H1 (cell line): Measurements from ENCODE around the gene TMEM14C. TPM values are rescaled to one million over a fixed set of nuclear protein-coding genes. Genes with fewer than 3 reads are reported as not detected.

Source experiments
- CTCF ChIA-PET: fragments of 300-600 bp; sonication (Branson Sonifier 250); formaldehyde crosslinking; loops from one replicate; lab custom pipeline; 2021; ENCODE audit not compliant: partially characterized antibody; lab: Charles Lee
- POLR2A ChIA-PET: fragments of 300-600 bp; sonication (Branson Sonifier 250); formaldehyde crosslinking; loops from one replicate; lab custom pipeline; 2021; ENCODE audit warnings: inconsistent platforms; ENCODE audit not compliant: partially characterized antibody; lab: Charles Lee
- DNase-seq, 2 experiments: peaks; one replicate each; pipeline versions ENCODE4 v3.0.0 to v3.0.0-alpha.2; 2010 to 2022; ENCODE audit warnings: low spot score in 2 of 2, low read depth in 1 of 2, mixed read lengths in 1 of 2
- FAIRE-seq: peaks from 2 replicates; lab custom pipeline; 2011; peaks lifted over from hg19 to GRCh38; lab: Jason Lieb, UNC
- H2AFZ ChIP-seq: 2 replicates; pipeline ENCODE4 v1.8.1; 2012; ENCODE audit warnings: low read length, inconsistent platforms
- H2AK5ac ChIP-seq: 2 replicates; pipeline ENCODE4 v1.6.1; 2013; ENCODE audit warnings: low read depth, low read length
- H2BK120ac ChIP-seq: replicated peaks from 2 replicates; pipeline ENCODE3; 2013; ENCODE audit warnings: low read depth, low read length, inconsistent platforms
- H2BK12ac ChIP-seq: 2 replicates; pipeline ENCODE4 v1.6.1; 2013; ENCODE audit warnings: low read depth, low read length
- H2BK15ac ChIP-seq: 2 replicates; pipeline ENCODE4 v1.6.1; 2013; ENCODE audit warnings: low read length
- H2BK20ac ChIP-seq: 2 replicates; pipeline ENCODE4 v1.6.1; 2013; ENCODE audit warnings: low read length
- H2BK5ac ChIP-seq: 2 replicates; pipeline ENCODE4 v1.6.1; 2013; ENCODE audit warnings: low read depth, low read length
- H3K14ac ChIP-seq: 2 replicates; pipeline ENCODE4 v1.6.1; 2013; ENCODE audit warnings: inconsistent platforms; ENCODE audit not compliant: insufficient read length
- H3K18ac ChIP-seq: 2 replicates; pipeline ENCODE4 v1.6.1; 2013; ENCODE audit warnings: low read length; ENCODE audit errors: extremely low read depth
- H3K23ac ChIP-seq: 2 replicates; pipeline ENCODE4 v1.6.1; 2013; ENCODE audit warnings: inconsistent platforms; ENCODE audit not compliant: insufficient read length
- H3K23me2 ChIP-seq: 2 replicates; pipeline ENCODE4 v1.6.1; 2013; ENCODE audit warnings: low read depth, low read length
- H3K27ac ChIP-seq: 2 replicates; pipeline ENCODE4 v1.6.1; 2011; ENCODE audit warnings: low read depth, low read length, inconsistent platforms
- H3K27me3 ChIP-seq, 4 experiments: replicated peaks in 1 of 4; 1 replicate in 1 of 4; 2 replicates in 3 of 4; pipeline versions ENCODE4 v1.6.1 to v1.8.1; 2011 to 2013; ENCODE audit warnings: low read length in 3 of 4, mild to moderate bottlenecking in 3 of 4, inconsistent platforms in 2 of 4, mixed read lengths in 2 of 4, moderate library complexity in 1 of 4; ENCODE audit not compliant: control insufficient read depth in 3 of 4, insufficient read depth in 3 of 4; ENCODE audit errors: extremely low read depth in 1 of 4
- H3K36me3 ChIP-seq, 4 experiments: 2 replicates each; pipeline versions ENCODE4 v1.6.1 to v1.8.1; 2011 to 2013; ENCODE audit warnings: mild to moderate bottlenecking in 4 of 4, low read length in 3 of 4, moderate library complexity in 2 of 4, control low read depth in 1 of 4, inconsistent platforms in 1 of 4; ENCODE audit not compliant: insufficient read depth in 4 of 4, control insufficient read depth in 2 of 4
- H3K4ac ChIP-seq: replicated peaks from 2 replicates; pipeline ENCODE3; 2013; ENCODE audit warnings: low read length, low read depth, mixed read lengths, inconsistent platforms; ENCODE audit not compliant: insufficient read length
- H3K4me1 ChIP-seq, 4 experiments: replicated peaks in 1 of 4; 1 replicate in 1 of 4; 2 replicates in 3 of 4; pipeline versions ENCODE4 v1.6.1 to v1.8.1; 2011 to 2013; ENCODE audit warnings: low read length in 3 of 4, inconsistent platforms in 2 of 4, mixed read lengths in 1 of 4; ENCODE audit not compliant: insufficient read depth in 4 of 4, control insufficient read depth in 3 of 4
- H3K4me2 ChIP-seq, 2 experiments: 2 replicates each; pipeline versions ENCODE4 v1.6.1 to v1.8.1; 2011 to 2013; ENCODE audit warnings: low read depth in 2 of 2, low read length in 2 of 2, control low read depth in 1 of 2, inconsistent platforms in 1 of 2, mild to moderate bottlenecking in 1 of 2; ENCODE audit not compliant: insufficient read depth in 1 of 2
- H3K4me3 ChIP-seq, 4 experiments: fragments of 200-600, 300-600 bp in 1 of 4; sonication (generic), shearing (Covaris generic), sonication (Bioruptor Twin) in 1 of 4; 2 replicates each; pipeline versions ENCODE4 v1.5.1 to v1.8.1; 2011 to 2016; ENCODE audit warnings: low read length in 4 of 4, low read depth in 3 of 4, control low read depth in 2 of 4, inconsistent platforms in 2 of 4, mild to moderate bottlenecking in 2 of 4, mixed read lengths in 1 of 4, moderate library complexity in 1 of 4; ENCODE audit not compliant: insufficient read depth in 2 of 4; ENCODE audit errors: extremely low read depth in 1 of 4
- H3K56ac ChIP-seq: replicated peaks from 2 replicates; pipeline ENCODE3; 2013; ENCODE audit warnings: low read depth, mild to moderate bottlenecking, mixed read lengths, low read length, inconsistent platforms; ENCODE audit not compliant: insufficient read length
- H3K79me1 ChIP-seq: 2 replicates; pipeline ENCODE4 v1.6.1; 2013; ENCODE audit warnings: low read depth, low read length, control low read depth
- H3K79me2 ChIP-seq, 2 experiments: 2 replicates each; pipeline versions ENCODE4 v1.6.1 to v1.8.1; 2012 to 2013; ENCODE audit warnings: low read length in 2 of 2, mild to moderate bottlenecking in 2 of 2, inconsistent platforms in 1 of 2; ENCODE audit not compliant: insufficient read depth in 2 of 2, control insufficient read depth in 1 of 2
- H3K9ac ChIP-seq, 4 experiments: replicated peaks in 1 of 4; 1 replicate in 1 of 4; 2 replicates in 3 of 4; pipeline versions ENCODE4 v1.6.1 to v1.8.1; 2011 to 2013; ENCODE audit warnings: low read depth in 3 of 4, low read length in 3 of 4, control low read depth in 2 of 4, mild to moderate bottlenecking in 2 of 4, moderate library complexity in 2 of 4, inconsistent platforms in 1 of 4; ENCODE audit errors: extremely low read depth in 1 of 4
- H3K9me3 ChIP-seq, 2 experiments: 2 replicates each; pipeline versions ENCODE4 v1.6.1 to v1.8.1; 2012 to 2013; ENCODE audit warnings: mild to moderate bottlenecking in 2 of 2, moderate library complexity in 2 of 2, control low read depth in 1 of 2, inconsistent platforms in 1 of 2, low read depth in 1 of 2, low read length in 1 of 2, mixed read lengths in 1 of 2; ENCODE audit not compliant: insufficient read depth in 2 of 2
- H4K20me1 ChIP-seq, 2 experiments: replicated peaks in 1 of 2; 2 replicates each; pipeline versions ENCODE3 to v1.8.1; 2011 to 2013; ENCODE audit warnings: inconsistent platforms in 2 of 2, low read length in 2 of 2, mild to moderate bottlenecking in 1 of 2; ENCODE audit not compliant: insufficient read depth in 2 of 2, control insufficient read depth in 1 of 2
- H4K5ac ChIP-seq: 2 replicates; pipeline ENCODE4 v1.6.1; 2013; ENCODE audit warnings: low read length, low read depth, mixed read lengths, inconsistent platforms; ENCODE audit not compliant: insufficient read length
- H4K8ac ChIP-seq: 2 replicates; pipeline ENCODE4 v1.8.0; 2013; ENCODE audit warnings: mild to moderate bottlenecking, moderate library complexity, low read length, inconsistent platforms; ENCODE audit not compliant: insufficient read depth; ENCODE audit errors: extremely low read depth
- H4K91ac ChIP-seq: replicated peaks from 2 replicates; pipeline ENCODE3; 2013; ENCODE audit warnings: low read length, mixed read lengths, inconsistent platforms; ENCODE audit not compliant: insufficient read length
- POLR2AphosphoS5 ChIP-seq: IDR thresholded peaks from 2 replicates; pipeline ENCODE4 v1.6.1; 2011; ENCODE audit warnings: low read depth, low read length
- YY1 ChIP-seq: IDR thresholded peaks from 2 replicates; pipeline ENCODE4 v1.6.1; 2011; ENCODE audit warnings: low read depth, mild to moderate bottlenecking, low read length
- WGBS, 2 experiments: shearing (Covaris generic) in 1 of 2; methylation state at CpG; one replicate each; pipeline versions ENCODE4 v1.1.6 to v1.1.7; 2013 to 2015; ENCODE audit warnings: low lambda C conversion rate in 2 of 2, mixed read lengths in 2 of 2, inconsistent platforms in 1 of 2, low coverage in 1 of 2, missing lambda C conversion rate in 1 of 2; ENCODE audit not compliant: insufficient replicate concordance in 2 of 2, insufficient coverage in 1 of 2, insufficient read length in 1 of 2; ENCODE audit errors: extremely low coverage in 1 of 2, missing lambda C conversion rate in 1 of 2; 5-methylcytosine and 5-hydroxymethylcytosine counted together
- polyA plus RNA-seq, 7 experiments: library from polyadenylated mRNA; depleted of rRNA in 3 of 7; stranded (reverse) in 5 of 7; unstranded in 2 of 7; fragments of >200 nt in 5 of 7; fragments of 200-250 nt in 2 of 7; gene quantifications; 1 replicate in 5 of 7; 2 replicates in 1 of 7; 4 replicates in 1 of 7; pipeline versions ENCODE4 v1.2.1 to v1.2.3, GENCODE V29; 2011 to 2013; ENCODE audit warnings: missing spikeins in 2 of 7, mixed read lengths in 2 of 7
- total RNA-seq: library from RNA; stranded (reverse); fragmentation: NEBNext Ultra II Directional; extraction: Animal tissue kit (Norgen Biotek cat#: 25700); gene quantifications from 2 replicates; pipeline ENCODE4 v1.2.1, GENCODE V29; 2021

Gene TMEM14C
- total and polyA plus RNA-seq, 2 of the 8 experiments (the other 6 are each of a cell fraction or from before 2014, with no cell fraction given), result 116 to 157 TPM

- DNase-seq (no peak), FAIRE-seq (no peak)
- Histone ChIP-seq H4K91ac (no peak overlapping the region), H3K79me2 (no peaks in the 10 kb centered on the region), H4K8ac (no peak overlapping the region), H3K79me1 (no peaks in the 10 kb centered on the region), H4K5ac (no peak overlapping the region), H2BK15ac (no peak overlapping the region), H3K18ac (no peak overlapping the region), H2BK120ac (no peak overlapping the region), H3K4me1 (no peaks in the 10 kb centered on the region), H4K20me1 (no peaks in the 10 kb centered on the region), H2AFZ (no peak overlapping the region), H2BK20ac (no peak overlapping the region), H3K23me2 (no peaks in the 10 kb centered on the region), H3K36me3 (peaks cover 3 to 13% (median 3%) of the 10 kb centered on the region in 4 experiments; a peak in 6 of 8 replicates), H3K27me3 (no peaks in the 10 kb centered on the region), H3K4me2 (no peak overlapping the region), H2BK5ac (no peak overlapping the region), H3K27ac (no peak overlapping the region), H3K9me3 (no peaks in the 10 kb centered on the region), H3K14ac (no peak overlapping the region), H2AK5ac (no peak overlapping the region), H3K4ac (no peak overlapping the region), H3K9ac (no peak overlapping the region), H3K56ac (no peak overlapping the region), H3K4me3 (no peak overlapping the region), H2BK12ac (no peak overlapping the region), H3K23ac (no peak overlapping the region)
- ChIA-PET CTCF (interaction anchor here (1.7 kb wide), 1 partner anchor 236 kb away, joined by 3 read pairs; no protein-coding TSS in a partner anchor), POLR2A (interaction anchor here (1.0 kb wide), 2 partner anchors 9 to 54 kb away, joined by 3 read pairs; partner anchors contain the start of gene TMEM14C)
- 94% methylated on average over 8 of the region's 8 CpGs; no CpG with 5 or more reads in 1 of the 2 experiments for WGBS, 2 experiments
- TF ChIP-seq POLR2AphosphoS5, result no peak
- no peak for TF ChIP-seq YY1
Observed at GRCh38 chr6:10713962-10714361, 8.9 kb upstream of the TMEM14C start.
